GM12874 (cell line): ENCODE data around the gene ARHGAP20.

Experiments
- TF ChIP-seq, protein P1 (sequence below): IDR thresholded peaks from 2 replicates; pipeline ENCODE4 v1.5.1; 2011; ENCODE audit warnings: low read depth, mild to moderate bottlenecking, control low read depth, low read length, moderate library complexity; ENCODE audit not compliant: insufficient read depth

ARHGAP20 gene

DNA sequence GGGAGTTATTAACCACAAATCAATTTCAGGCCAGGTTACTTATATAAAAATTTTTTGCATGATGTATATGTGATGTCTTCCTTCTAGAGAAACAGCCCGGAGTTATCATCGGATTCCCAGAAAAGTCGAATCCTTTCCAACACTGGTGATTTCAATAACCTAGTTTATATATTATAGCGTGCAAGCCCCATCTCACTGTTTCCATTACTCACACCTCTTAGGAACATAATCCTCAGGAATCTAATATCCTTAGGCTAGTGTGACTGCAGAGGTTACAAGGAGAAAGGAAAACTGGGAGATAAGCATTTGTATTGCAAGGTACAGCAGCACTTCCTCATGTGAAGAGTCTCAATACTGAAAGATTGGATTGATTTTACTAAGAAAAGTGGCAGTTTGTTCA, 20.3 kb downstream of the ARHGAP20 start:
- TF ChIP-seq, protein P1, sequence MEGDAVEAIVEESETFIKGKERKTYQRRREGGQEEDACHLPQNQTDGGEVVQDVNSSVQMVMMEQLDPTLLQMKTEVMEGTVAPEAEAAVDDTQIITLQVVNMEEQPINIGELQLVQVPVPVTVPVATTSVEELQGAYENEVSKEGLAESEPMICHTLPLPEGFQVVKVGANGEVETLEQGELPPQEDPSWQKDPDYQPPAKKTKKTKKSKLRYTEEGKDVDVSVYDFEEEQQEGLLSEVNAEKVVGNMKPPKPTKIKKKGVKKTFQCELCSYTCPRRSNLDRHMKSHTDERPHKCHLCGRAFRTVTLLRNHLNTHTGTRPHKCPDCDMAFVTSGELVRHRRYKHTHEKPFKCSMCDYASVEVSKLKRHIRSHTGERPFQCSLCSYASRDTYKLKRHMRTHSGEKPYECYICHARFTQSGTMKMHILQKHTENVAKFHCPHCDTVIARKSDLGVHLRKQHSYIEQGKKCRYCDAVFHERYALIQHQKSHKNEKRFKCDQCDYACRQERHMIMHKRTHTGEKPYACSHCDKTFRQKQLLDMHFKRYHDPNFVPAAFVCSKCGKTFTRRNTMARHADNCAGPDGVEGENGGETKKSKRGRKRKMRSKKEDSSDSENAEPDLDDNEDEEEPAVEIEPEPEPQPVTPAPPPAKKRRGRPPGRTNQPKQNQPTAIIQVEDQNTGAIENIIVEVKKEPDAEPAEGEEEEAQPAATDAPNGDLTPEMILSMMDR = no peak

GRCh38 chr11:110689306-110689705, 22.9 kb downstream of the ARHGAP20 start:
- TF ChIP-seq, protein P1 = no peak

DNA sequence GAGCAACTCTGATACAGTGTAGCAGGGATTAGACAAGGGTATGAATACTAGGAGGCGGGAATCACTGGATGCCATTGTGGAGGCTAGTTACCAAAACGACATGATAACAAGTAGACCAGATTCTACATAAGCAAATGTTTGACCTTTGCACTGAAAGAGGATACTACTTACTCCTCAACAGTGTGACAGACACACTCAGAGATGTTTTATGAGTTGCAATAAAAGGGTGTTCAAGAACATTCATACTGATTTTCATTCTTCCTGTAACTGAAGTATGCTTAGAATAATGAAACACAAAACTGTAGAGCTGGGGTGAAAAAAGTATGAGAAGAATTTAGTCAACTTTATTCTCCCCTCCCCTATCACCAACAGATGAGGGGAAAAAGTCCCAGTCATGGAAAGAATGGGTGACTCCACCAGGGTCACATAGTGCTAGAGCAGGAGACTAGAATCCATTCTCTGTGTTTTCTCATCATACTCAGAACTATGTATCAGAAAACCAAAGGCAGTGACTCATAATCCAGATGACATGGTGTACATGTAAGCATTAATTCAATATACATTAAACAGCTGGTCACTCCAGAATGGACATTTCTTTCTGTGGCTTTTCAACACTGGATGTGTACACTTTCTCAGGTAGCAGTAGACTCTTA, 32.8 kb downstream of the ARHGAP20 start:
- TF ChIP-seq, protein P1 = no peak

- TF ChIP-seq, protein P1 = no peak
Measured at GRCh38 chr11:110675548-110675947, 36.7 kb downstream of the ARHGAP20 start.

DNA sequence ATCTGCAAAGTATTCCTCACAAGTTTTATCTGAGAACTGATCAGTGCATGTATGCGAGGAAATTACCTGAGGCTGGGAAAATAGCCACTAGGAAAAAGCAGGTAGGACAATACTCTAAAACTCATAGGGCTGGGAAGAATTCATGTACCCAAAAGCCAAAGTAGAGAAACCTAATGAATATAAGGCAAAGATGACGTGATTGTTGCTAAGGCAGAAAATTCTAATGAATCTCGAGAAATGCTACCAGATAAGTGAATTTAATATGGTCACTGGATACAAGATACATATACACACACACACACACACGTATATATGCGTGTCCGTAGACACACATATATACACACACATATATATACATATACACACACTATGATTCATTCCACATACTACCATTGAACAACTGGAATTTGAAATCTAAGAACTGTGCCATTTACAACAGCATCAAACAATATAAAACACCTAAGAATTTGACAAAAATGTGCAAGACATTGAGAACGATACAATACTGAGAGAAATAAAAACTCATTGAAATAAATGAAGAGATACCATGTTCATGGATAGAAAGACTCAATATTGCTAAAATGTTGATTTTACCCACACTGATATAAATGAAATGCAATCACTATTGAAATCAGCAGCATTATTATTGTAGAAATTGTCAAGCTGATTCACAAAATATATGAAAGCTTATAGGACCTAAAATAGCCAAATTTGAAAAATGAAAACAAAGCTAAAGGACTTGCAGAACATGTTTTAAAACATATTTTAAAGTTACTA, 46.4 kb downstream of the ARHGAP20 start:
- TF ChIP-seq, protein P1 = no peak

DNA sequence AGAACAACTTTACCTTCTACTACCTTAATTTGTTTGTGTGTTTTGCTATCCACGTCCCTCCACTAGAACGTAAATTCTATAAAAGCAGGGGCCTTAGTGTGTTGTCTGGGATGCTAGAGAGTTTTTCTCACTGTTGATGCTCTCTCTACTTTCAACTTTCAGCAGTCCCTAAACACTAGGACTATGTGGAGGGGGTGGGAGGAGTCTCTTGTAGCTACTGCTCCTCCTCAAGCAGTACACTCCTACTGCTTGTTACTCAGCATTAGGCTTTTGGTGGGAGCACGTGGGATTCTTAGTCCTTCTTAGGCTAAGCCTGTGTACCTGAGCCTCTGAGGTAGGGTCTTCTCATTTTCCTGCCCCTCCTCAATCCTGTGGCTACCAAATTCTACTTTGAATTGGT, 56.3 kb downstream of the ARHGAP20 start:
- TF ChIP-seq, protein P1 = no peak

DNA sequence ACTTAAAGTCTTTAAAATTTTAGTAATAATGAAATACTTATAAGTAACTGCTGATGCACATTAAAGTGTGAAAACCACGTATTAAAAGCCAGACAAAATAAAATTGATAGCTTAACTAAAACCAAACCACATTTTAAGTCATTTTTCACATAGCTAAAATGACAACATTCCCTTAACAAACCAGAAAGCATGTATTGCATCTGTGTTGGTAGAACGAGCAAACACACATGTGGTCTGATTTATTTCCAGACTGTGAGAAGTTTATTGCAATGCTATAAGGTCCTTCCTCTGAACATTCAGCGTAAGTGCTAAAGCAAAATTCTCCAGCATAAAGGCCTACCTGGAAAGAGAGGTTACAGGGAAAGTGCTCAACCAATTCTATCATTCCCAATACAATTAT, 57.8 kb downstream of the ARHGAP20 start:
- TF ChIP-seq, protein P1 = no peak
